ENCODE measurements around the gene LRRTM1. TPM values are rescaled to one million over a fixed set of nuclear protein-coding genes. Genes with fewer than 3 reads are reported as not detected.

Gene LRRTM1
- total RNA-seq, 1 experiment from 2014 or later = not detected

- no peak overlapping the region for H3K4me2 ChIP-seq (ENCODE audit: low read length)
- intact Hi-C loops (cut with micrococcal nuclease) = no loop called here
- no peaks in the 10 kb centered on the region for H3K36me3 ChIP-seq (ENCODE audit: control insufficient read depth in 1 of 2, insufficient read depth in 2 of 2, low read length in 2 of 2)
- H3K9me3 ChIP-seq (ENCODE audit: control insufficient read depth in 1 of 2, insufficient read depth in 1 of 2, low read depth in 1 of 2, low read length in 2 of 2) = peaks cover 7 to 8% of the 10 kb centered on the region in 2 experiments; a peak in 2 of 4 replicates
- CTCF ChIA-PET = no interaction called here
- ATAC-seq (no peak), DNase-seq (ENCODE audit: low read depth, low spot score) (no peak)
- H3K9me2 ChIP-seq (ENCODE audit: insufficient read depth) = no peaks in the 10 kb centered on the region
- H3K27ac ChIP-seq (ENCODE audit: low read depth, low read length) = no peak overlapping the region
- RAD21 ChIA-PET (ENCODE audit: low non-redundant PET in 1 of 2, low total read pairs in 2 of 2, uncharacterized antibody in 2 of 2, unreplicated experiment in 2 of 2) = no interaction called here
- BruUV-seq (replicated peaks) = no TSS peak
- no peaks in the 10 kb centered on the region for H3K4me1 ChIP-seq (ENCODE audit: control insufficient read depth in 1 of 2, insufficient read depth in 2 of 2, low read length in 2 of 2)
- TF ChIP-seq POLR2A (IDR thresholded peaks at IDR 0.05; ENCODE audit: borderline replicate concordance, extremely low read depth, insufficient read depth, insufficient read length) (no peak), TCF7L2 (IDR thresholded peaks at IDR 0.05; ENCODE audit: borderline replicate concordance, extremely low read depth, insufficient read depth, insufficient read length) (no peak), CEBPB (IDR thresholded peaks at IDR 0.05; ENCODE audit: low read depth) (no peak), ELF1 (IDR thresholded peaks at IDR 0.05; ENCODE audit: borderline replicate concordance, low read depth) (no peak), CTCF (IDR thresholded peaks at IDR 0.05 in 2 of 3, conservative IDR thresholded peaks at IDR 0.05 in 1 of 3; ENCODE audit: borderline replicate concordance in 1 of 3, insufficient read depth in 1 of 3, low read depth in 2 of 3, low read length in 2 of 3) (no peak), SP1 (IDR thresholded peaks at IDR 0.05; ENCODE audit: low read depth) (no peak), REST (IDR thresholded peaks at IDR 0.05; ENCODE audit: low read depth) (no peak)
- TF ChIP-seq, protein P1, sequence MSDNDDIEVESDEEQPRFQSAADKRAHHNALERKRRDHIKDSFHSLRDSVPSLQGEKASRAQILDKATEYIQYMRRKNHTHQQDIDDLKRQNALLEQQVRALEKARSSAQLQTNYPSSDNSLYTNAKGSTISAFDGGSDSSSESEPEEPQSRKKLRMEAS (IDR thresholded peaks at IDR 0.05) = no peak
- H3K9ac ChIP-seq (ENCODE audit: low read length) = no peak overlapping the region
- no peaks in the 10 kb centered on the region for H4K20me1 ChIP-seq (ENCODE audit: insufficient read depth)
- POLR2A ChIA-PET = no interaction called here
- H2AFZ ChIP-seq (ENCODE audit: low read depth, low read length, poor library complexity, severe bottlenecking) = no peak overlapping the region
- H3K4me3 ChIP-seq (replicated peaks in 1 of 2; ENCODE audit: low read depth in 1 of 2, low read length in 2 of 2) = no peak overlapping the region
- H3K79me2 ChIP-seq (ENCODE audit: insufficient read depth, low read length) = no peaks in the 10 kb centered on the region
- no peaks in the 10 kb centered on the region for H3K27me3 ChIP-seq (ENCODE audit: insufficient read depth, low read length)
Measured at GRCh38 chr2:80300954-80301353, 3.6 kb downstream of the LRRTM1 start.
